ENCODE measurements around the gene NFKBIE.
A peak's percentile ranks its signal among the peaks of the same experiment; 100 is the strongest.
"Not testable (repeated sequence)": the region's sequence is repeated elsewhere in the genome, so short reads cannot be mapped to it uniquely, and the experiment has no call there.

Gene NFKBIE

GRCh38 chr6:44238687-44239350 is 26.5 kb downstream of the NFKBIE start:
- DNase-seq, result no peak

GRCh38 chr6:44237813-44238433 is 27.4 kb downstream of the NFKBIE start:
- DNase-seq, result peak; percentile 54

- peak; percentile 91 for DNase-seq
Measured at GRCh38 chr6:44237021-44237812, 28.1 kb downstream of the NFKBIE start.

DNA sequence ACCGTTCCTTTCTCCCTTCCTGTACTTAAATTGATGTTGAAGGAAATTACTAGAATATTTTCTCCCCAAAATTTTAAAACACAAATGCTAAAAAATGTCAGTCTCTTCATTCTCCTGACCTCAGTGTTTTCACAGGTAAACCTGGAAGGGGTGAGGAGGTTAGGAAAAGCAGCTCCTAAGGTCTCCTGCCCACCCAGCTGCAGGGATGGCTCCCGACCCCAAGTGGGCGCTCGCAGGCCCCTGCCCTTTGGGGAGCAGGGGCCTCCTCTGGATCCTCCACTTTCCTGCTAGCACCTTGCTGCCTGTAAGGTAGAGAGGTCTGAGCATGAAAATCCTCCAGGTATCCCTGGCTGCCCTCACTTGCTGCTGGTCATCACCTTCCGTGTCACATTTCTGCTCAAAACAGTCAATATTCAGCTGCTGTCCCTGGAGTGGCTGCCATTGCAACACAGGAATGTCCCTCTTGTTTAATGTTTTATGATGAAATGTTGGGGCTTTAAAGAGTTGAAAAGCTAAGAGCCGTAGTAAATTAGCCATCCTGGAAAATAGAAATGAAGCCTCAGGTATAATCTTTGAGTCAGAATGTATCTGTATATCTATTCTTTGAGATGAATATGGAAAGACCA is 29.3 kb downstream of the NFKBIE start:
- no peak for DNase-seq

DNA sequence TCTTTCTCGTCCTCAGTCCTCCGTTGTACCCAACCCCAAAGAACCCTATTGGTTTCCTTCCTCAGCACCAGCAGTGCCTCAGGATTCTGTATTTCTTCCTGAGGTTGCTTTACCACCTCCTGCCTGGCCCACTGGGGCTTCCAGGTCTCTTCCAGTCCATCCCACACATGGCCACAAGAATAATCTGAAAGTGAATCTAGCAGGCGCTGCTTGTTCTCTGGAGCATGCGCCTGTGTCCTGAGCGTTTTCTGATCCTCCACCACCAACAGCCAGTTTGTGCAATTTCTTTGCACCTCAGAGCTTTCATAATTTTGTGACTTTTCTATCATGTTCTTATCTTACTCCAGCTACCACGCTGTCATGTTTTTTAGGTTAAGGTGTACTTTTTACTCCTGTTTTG is 30.1 kb downstream of the NFKBIE start:
- no peak for DNase-seq

DNA sequence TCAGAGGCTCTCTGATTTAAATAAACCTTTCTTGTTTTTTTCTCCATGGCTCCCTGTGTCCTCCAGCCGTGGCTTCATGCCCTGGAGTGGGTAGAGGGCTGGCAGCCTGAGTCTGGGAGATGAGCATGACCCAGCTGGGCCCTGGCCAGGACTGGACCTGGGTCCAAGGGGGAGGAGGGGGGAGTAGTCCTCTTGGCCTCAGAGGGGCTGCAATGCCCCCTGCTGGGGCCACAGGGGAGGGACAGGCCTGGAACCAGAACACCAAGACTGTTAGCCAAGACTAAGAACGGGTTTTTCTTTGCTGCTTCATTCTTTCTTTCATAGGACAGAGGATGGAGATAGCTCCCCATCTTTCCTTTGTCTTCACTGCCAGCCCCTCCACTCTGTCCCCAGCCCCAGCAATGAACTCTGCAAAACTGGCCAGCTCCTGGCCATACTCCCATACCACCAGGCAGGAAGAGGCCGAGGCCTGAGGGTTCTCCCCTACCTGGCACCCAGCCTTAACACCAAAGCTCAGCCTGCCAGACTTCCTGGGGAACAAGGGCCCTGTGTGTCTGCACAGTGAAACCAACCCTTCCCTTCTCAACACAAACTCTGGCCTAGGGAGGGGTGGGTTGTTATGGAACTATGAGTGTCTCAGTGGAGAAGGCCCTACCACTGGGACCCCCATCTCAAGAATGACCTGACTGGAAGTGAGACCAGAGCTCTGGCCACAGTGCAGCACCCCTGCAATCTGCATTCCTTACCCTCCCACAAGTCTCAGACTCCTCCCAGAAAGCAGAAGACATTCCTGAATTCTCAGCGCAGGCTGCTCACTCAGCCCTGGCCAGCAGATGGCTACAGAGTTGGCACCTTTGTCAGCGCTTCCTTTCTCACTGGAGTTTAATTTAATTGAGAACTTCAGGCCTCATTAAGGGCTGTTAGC is 31.0 kb downstream of the NFKBIE start:
- DNase-seq, result no peak

DNA sequence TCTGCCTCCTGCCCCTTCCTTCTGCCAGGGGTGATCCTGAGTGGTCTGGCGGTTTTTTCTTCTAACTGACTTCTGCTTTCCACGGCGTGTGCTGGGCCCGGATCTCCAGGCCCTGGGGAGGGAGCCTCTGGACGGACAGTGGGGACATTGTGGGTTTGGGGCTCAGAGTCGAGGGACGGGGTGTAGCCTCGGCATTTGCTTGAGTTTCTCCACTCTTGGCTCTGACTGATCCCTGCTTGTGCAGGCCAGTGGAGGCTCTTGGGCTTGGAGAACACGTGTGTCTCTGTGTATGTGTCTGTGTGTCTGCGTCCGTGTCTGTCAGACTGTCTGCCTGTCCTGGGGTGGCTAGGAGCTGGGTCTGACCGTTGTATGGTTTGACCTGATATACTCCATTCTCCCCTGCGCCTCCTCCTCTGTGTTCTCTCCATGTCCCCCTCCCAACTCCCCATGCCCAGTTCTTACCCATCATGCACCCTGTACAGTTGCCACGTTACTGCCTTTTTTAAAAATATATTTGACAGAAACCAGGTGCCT is 31.7 kb downstream of the NFKBIE start:
- no peak for DNase-seq

DNA sequence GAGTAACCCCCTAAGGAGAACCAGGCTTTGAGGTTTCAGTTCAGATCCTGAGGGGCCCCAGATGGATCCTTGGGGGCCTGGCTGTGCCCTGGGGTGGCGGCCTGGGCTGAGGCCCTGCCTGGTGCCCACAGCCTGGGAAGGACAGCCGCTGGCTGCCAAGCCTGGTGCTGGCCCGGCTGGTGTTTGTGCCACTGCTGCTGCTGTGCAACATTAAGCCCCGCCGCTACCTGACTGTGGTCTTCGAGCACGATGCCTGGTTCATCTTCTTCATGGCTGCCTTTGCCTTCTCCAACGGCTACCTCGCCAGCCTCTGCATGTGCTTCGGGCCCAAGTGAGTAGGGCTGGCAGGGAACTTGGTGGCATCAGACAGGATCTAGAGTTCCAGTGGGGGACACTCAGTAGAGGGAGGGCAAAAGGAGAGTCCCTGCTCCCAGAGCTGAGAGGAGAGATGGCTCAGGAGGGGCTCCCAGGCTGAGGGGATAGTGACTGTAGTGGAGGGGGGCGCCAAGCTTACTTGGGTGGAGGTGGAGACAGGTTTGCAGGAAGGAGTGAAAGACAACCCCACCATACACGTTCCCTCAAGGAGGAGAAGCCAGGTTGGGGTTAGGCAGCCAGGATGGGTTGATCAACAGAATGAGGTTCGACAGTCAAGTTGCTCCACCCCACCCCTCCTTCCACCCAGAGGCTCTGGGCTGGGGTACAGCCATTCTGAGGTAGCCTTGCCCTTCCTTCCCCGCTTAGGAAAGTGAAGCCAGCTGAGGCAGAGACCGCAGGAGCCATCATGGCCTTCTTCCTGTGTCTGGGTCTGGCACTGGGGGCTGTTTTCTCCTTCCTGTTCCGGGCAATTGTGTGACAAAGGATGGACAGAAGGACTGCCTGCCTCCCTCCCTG is 32.4 kb downstream of the NFKBIE start:
- no peak for DNase-seq

DNA sequence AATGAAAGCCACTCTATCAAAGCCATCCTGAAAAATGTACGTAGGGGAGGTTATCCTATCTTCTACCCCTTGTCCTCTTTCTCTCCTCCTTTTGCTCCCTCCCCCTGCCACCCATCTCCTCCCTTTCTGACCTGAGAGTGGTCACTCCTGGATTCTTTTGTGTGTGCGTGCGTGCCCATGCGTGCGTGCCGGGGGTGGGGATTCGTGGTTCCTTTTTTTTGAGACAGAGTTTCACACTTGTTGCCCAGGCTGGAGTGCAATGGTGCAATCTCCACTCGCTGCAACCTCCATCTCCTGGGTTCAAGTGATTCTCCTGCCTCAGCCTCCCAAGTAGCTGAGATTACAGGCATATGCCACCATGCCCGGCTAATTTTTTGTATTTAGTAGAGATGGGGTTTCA is 33.9 kb downstream of the NFKBIE start:
- not testable (repeated sequence) for DNase-seq

DNA sequence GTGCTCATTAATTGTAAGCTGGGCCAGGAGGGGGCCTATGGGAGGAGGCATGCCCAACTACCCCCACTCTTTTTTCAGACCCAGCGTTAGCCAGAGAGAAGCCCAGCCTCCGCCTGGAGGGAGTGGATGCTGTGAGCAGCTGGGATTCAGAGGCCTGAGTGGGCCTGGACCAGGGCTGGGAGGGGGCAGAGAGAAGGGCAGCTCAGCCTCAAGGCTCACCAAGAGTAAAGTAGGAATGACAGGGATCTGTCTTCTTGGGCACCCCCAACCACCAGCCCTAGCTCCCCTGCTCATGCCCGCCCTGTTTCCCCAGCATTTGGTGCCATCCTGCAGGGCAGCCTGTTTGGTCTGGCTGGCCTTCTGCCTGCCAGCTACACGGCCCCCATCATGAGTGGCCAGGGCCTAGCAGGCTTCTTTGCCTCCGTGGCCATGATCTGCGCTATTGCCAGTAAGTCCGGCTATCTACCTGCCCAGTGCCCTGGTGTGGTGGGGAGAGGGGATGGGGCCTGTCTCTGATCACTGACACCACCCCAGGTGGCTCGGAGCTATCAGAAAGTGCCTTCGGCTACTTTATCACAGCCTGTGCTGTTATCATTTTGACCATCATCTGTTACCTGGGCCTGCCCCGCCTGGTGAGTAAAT is 35.2 kb downstream of the NFKBIE start:
- DNase-seq, result no peak

DNA sequence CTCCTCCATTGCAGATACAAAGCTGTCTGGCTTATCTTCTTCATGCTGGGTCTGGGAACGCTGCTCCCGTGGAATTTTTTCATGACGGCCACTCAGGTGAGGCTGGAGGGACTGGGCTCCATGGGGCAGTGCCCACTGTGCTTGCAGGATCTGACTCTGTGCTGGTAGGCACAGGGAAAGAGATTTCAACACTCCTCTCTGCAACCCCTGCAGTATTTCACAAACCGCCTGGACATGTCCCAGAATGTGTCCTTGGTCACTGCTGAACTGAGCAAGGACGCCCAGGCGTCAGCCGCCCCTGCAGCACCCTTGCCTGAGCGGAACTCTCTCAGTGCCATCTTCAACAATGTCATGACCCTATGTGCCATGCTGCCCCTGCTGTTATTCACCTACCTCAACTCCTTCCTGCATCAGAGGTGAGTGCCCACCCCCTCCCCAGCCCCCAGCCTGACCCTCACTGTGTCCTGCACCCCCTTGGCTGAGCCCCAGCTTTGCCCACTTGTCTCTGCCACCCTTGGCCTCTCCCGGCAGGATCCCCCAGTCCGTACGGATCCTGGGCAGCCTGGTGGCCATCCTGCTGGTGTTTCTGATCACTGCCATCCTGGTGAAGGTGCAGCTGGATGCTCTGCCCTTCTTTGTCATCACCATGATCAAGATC is 35.8 kb downstream of the NFKBIE start:
- DNase-seq, result no peak

GRCh38 chr6:44228836-44229235 is 36.5 kb downstream of the NFKBIE start:
- DNase-seq, result no peak

DNA sequence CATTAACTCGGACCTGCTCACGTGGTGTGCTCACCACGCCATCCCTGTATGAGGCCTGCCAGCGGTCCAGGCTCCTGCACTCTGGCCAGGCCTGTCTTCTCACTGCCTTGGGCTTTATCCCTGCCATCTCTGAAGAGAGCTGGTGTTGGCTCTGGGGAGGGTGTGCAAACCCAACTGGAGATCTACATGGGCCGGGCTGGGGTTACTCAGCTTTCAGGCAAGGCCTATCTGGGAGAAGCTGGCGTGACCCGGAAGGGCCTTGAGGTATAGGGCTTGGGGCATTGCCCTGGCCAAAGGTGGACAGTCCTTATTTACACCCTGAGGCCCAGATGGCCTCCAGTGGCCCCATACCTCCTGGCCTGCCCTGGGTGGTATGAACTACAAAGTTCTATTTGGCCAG is 36.9 kb downstream of the NFKBIE start:
- no peak for DNase-seq

DNA sequence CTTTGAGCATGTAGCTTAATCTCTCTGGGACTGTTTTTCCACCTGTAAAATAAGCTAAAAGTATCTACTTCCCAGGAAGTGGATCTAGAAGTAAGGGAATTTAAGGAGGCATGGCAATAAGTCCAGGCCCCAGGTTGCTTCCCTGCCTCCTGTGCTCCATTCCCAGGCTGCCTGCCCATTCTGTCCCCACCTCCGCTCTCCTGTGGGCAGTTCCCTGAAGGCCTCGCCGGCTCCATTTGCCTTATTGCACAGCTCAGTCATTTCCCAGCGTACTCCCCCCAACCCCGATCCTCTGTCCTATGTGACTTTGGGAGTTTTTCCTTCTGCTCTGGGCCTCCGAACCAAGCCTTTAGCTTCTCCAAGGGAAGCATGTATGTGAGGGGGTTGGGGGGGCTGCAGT is 37.3 kb downstream of the NFKBIE start:
- no peak for DNase-seq

DNA sequence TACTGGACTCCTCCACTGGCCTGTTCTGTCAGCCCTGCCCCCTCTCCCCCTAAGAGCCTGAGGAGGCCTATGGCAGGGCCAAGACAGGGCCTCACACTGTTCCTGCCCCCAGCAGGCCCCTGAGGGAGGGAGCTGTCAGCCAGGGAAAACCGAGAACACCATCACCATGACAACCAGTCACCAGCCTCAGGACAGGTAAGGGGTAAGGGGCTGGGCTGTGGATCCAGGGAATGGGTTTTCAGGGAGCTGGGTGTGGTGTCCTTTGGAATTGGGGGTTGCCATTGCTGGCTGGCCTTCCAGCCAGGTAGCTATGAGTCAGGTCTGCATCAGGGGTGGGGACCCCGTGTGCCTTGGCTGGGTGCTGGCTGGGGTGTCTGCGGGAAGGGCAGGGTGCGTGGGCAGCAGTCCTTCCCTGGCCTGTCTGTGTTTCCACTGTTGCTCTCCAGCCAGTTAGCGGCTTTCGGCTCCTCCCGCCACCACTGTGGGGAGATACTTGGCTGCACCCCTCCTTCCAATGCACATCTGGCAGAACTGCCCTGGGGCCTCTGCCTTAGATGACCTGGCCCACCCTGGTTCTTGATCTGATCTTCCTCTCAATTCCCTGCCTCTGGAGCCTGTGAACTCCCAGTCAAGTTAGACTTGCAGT is 38.1 kb downstream of the NFKBIE start:
- no peak for DNase-seq

DNA sequence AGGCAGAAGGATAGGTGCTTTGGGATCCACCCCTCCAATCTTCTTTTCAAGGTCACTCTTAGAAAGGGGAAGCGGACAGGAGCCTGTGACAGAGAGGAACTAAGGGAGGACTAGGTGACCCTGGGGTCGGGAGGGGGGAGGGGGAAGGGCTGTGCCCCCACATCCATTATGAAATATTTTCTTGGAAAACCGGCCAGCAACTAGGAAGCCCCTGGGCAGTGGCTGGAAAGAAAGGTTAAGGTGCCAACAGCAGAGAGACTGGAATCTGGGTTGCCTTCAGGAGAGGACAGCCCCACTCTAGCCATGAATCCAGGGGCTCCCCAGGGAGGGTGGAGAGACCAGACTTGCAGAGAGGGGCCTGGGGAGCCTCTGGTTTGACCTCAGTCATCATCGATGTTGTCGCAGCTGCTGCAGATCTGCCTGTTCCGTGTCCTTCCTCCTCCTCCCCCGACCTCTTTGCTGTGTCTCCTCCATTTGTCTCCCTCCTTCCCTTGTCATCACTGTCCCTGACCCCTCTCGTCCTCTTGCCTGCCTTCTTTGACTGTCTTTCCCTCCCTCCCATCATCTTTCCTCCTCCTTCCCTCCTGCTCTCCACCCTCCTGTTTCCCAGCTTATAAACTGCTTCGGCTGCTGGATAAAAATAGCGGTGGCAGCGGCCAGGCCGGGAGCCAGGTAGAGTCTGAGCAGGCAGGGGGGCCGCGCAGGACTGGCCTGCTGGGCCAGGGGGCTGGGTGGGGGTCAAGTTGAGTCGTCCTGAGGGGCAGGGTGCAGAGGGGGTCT is 38.8 kb downstream of the NFKBIE start:
- DNase-seq, result no peak

DNA sequence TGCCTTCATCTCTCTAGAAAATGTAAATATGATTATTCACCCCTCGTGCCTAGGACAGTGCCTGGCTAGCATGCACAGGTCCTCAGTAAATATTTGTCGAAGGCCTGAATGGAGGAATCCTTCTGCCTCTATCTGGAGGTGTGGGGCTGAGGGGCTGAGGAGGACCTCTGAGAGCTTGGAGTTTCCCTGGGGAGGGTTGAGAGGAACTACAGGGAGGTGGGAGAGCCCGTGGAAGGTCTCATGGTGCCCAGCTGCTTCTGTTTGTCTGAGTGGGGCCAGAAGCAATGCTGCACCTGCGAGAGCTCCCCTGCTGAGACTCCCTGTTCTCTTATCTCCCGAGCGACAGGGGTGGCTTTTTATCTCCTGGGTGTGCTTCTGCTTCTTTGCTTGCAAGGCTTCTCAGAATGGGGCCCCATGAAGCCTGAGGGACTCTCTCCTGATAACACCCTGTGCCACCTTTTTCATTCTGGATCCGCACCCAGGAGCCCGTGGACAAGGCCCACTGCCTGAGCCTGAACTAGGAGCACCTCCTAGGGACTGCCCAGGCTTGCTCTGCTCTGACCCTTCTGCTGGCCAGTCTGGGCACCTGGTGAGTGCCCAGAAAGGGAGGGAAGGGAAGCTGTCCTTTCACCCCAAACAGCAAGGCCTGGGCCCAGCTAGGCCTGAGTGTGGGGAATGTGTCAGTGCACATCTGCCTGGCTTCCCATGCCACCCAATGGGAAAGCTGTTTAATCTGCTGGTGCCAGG is 39.6 kb downstream of the NFKBIE start:
- DNase-seq, result no peak

GRCh38 chr6:44224965-44225305 is 40.4 kb downstream of the NFKBIE start:
- no peak for DNase-seq

Measured in NCI-H748 treated with DMSO at 0.1 percent for 48 hours (cell line).